Aorta (tissue), 5 donors: ENCODE data around the gene AANAT. TPM values are rescaled to one million over a fixed set of nuclear protein-coding genes. Genes with fewer than 3 reads are reported as not detected.
"Not testable (repeated sequence)": the region's sequence is repeated elsewhere in the genome, so short reads cannot be mapped to it uniquely, and the experiment has no call there.

Source experiments
- ATAC-seq: fragments of 200-7000 bp; cut with Tn5 transposase; one replicate; pipeline ENCODE4 v1.9.1; 2022; ENCODE audit warnings: moderate library complexity; ENCODE audit not compliant: low FRiP score
- DNase-seq, 2 donors: peaks; one replicate each; pipeline ENCODE4 v3.0.0-alpha.2; 2020
- H3K27ac ChIP-seq, 2 donors: one replicate each; pipeline ENCODE4 v1.5.1; 2013; ENCODE audit warnings: low read length in 2 of 2, mild to moderate bottlenecking in 2 of 2, moderate library complexity in 2 of 2, control low read depth in 1 of 2, inconsistent platforms in 1 of 2, low read depth in 1 of 2
- H3K27me3 ChIP-seq, 2 donors: one replicate each; pipeline ENCODE4 v1.6.1; 2013; ENCODE audit warnings: control low read depth in 1 of 2, low read length in 1 of 2, mild to moderate bottlenecking in 1 of 2, moderate library complexity in 1 of 2; ENCODE audit not compliant: insufficient read depth in 2 of 2, control insufficient read depth in 1 of 2
- H3K36me3 ChIP-seq, 2 donors: one replicate each; pipeline ENCODE4 v1.6.1; 2013; ENCODE audit warnings: control low read depth in 1 of 2, low read length in 1 of 2, mild to moderate bottlenecking in 1 of 2; ENCODE audit not compliant: insufficient read depth in 2 of 2, control insufficient read depth in 1 of 2
- H3K4me1 ChIP-seq, 2 donors: one replicate each; pipeline ENCODE4 v1.6.1; 2013; ENCODE audit warnings: low read length in 2 of 2, control low read depth in 1 of 2, mild to moderate bottlenecking in 1 of 2, moderate library complexity in 1 of 2; ENCODE audit not compliant: insufficient read depth in 2 of 2, control insufficient read depth in 1 of 2
- H3K4me3 ChIP-seq, 2 donors: one replicate each; pipeline ENCODE4 v1.5.1; 2013; ENCODE audit warnings: low read length in 2 of 2, control low read depth in 1 of 2, mild to moderate bottlenecking in 1 of 2
- H3K9me3 ChIP-seq: one replicate; pipeline ENCODE4 v1.6.1; 2013; ENCODE audit warnings: mild to moderate bottlenecking, low read length; ENCODE audit not compliant: control insufficient read depth
- WGBS, 2 donors: extraction: QIAGEN DNeasy Blood & Tissue Kit; methylation state at CpG; one replicate each; pipeline ENCODE4 v1.1.7; 2013; 5-methylcytosine and 5-hydroxymethylcytosine counted together
- intact Hi-C, 2 donors: fragments of 100-400 bp; cut with DNase I; formaldehyde crosslinking; loops; one replicate each; pipeline versions ENCODE4 v1.14.2 to v1.15.0; 2022
- polyA plus RNA-seq, 2 donors: library from polyadenylated mRNA; stranded (reverse); fragments of 200-250 nt; gene quantifications; one replicate each; pipeline ENCODE4 v1.2.3, GENCODE V29; 2013
- total RNA-seq, 2 donors: library from RNA; stranded (reverse); fragmentation: NEBNext Ultra II Directional; extraction: Animal tissue kit (Norgen Biotek cat#: 25700); gene quantifications; one replicate each; pipeline ENCODE4 v1.2.1, GENCODE V29; 2021
- donor health status: healthy with polysubstance abuse.
- donor health status: Bipolar disorder and iron deficiency.
- donor health status: DM: no; HTN: no; CAD: no.
- donor health status: DM: no; HTN: no; CAD: no.
- donor health status: DM: yes; HTN: yes; CAD: no.

The AANAT gene
- total and polyA plus RNA-seq, 4 donors: not detected

DNA sequence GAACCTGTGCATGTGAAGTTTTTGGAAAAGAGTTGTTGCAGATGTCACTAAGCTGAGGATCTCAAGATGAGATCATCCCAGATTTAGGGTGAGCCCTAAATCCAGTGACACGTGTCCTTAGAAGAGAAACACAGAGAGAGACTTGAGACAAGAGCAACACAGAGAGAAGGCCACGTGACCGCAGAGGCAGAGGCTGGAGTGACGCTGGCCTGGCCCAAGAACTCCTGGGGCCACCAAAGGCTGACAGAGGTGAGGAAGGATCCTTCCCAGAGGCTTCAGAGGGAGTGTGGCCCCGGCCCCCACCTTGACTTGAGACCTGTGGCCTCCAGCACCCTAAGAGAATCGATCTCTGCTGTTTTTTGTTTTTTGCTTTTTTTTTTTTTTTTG, 45.9 kb downstream of the AANAT start:
- Histone ChIP-seq H3K27ac (no peak overlapping the region), H3K4me1 (no peaks in the 10 kb centered on the region), H3K27me3 (no peaks in the 10 kb centered on the region), H3K9me3 (no peaks in the 10 kb centered on the region), H3K4me3 (no peak overlapping the region), H3K36me3 (no peaks in the 10 kb centered on the region)
- 77 to 78% methylated on average over 6 of the region's 6 CpGs for WGBS, 2 donors
- ATAC-seq: no peak
- no peak for DNase-seq
- intact Hi-C loops: no loop called here

GRCh38 chr17:76514355-76514754, 47.0 kb downstream of the AANAT start:
- ATAC-seq, H3K4me3 ChIP-seq, DNase-seq, H3K9me3 ChIP-seq, H3K27ac ChIP-seq, H3K27me3 ChIP-seq, H3K36me3 ChIP-seq, H3K4me1 ChIP-seq, intact Hi-C loops: not testable (repeated sequence)
- WGBS, 2 donors: 97 to 98% methylated on average over 6 of the region's 6 CpGs

- Histone ChIP-seq H3K27ac (no peak overlapping the region), H3K4me3 (no peak overlapping the region), H3K4me1 (no peaks in the 10 kb centered on the region), H3K27me3 (no peaks in the 10 kb centered on the region), H3K36me3 (no peaks in the 10 kb centered on the region), H3K9me3 (no peaks in the 10 kb centered on the region)
- DNase-seq (peak; percentile 90 to 91), ATAC-seq (peak; percentile 83)
- WGBS, 2 donors: 11 to 14% methylated on average over 22 of the region's 22 CpGs
- intact Hi-C loops: no loop called here
Measured at GRCh38 chr17:76515274-76515949, 48.0 kb downstream of the AANAT start.

DNA sequence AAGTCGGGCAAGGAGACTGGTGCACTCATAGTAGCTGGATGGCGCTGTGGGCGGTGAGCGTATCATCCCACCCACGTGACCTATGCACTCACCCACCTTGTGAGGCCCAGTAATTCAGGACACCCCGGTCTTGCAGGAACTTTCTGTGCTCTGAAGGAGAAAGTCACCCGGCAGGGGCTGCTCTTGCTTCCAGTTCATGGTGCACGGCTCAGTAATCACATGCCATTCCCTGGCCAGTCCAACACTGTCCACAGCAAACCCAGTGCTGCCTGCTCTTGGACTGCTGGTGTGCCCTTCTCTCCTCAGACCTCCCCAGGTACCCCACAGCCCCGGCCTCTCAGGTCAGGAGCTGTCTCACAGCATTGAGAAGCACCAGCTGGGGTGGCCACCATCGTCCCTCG, 50.2 kb downstream of the AANAT start:
- H3K4me1 ChIP-seq: no peaks in the 10 kb centered on the region
- no peak for ATAC-seq
- no peak overlapping the region for H3K27ac ChIP-seq
- no peaks in the 10 kb centered on the region for H3K9me3 ChIP-seq
- H3K27me3 ChIP-seq: no peaks in the 10 kb centered on the region
- DNase-seq: no peak
- WGBS, 2 donors: 89 to 94% methylated on average over 11 of the region's 11 CpGs
- no peak overlapping the region for H3K4me3 ChIP-seq
- intact Hi-C loops: no loop called here
- no peaks in the 10 kb centered on the region for H3K36me3 ChIP-seq

DNA sequence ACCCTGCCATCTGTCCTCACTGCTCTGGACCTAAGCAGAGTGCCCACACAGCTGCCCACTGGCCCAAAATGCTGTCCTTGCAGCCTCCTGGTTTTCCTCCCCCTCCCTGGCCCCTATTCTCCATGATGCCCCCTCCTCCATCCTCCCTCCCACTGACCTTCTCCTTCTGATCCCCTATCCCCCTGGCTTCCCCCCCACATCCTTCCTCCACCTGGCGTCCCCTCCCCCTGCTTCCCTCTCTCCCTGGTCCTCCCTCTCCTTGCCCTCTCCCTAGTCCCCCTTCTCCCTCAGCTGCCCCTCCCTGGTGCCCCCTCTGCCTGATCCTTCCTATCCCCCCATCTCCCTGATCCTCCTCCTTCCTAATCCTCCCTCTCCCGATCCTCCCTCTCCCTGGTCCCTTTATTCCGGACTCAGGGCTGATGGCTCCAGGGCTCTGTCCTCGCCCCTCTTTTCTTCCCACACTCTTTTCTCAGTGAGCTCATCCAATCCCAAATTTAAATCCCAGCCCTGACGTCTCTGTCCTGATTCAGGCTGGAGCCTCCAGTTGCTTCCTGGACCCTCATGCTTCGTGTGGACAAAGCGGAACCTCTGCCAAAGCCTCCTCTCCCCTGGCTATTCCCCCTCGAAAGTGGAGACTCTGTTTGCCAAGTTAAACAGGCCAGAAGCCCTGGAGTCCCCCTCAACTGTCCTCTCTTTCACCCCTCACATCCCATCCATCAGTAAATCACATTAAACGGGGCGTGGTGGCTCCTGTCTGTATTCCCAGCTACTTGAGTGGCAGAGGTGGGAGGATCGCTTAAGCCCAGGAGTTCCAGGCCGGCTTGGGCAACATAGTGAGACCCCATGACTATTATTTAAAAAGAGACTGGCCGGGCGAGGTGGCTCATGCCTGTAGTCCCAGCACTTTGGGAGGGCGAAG, 51.9 kb downstream of the AANAT start:
- 68 to 72% methylated on average over 15 of the region's 15 CpGs for WGBS, 2 donors
- DNase-seq (no peak), ATAC-seq (no peak)
- Histone ChIP-seq H3K9me3 (no peaks in the 10 kb centered on the region), H3K27ac (no peak overlapping the region), H3K36me3 (no peaks in the 10 kb centered on the region), H3K4me1 (no peaks in the 10 kb centered on the region), H3K4me3 (no peak overlapping the region), H3K27me3 (no peaks in the 10 kb centered on the region)
- intact Hi-C loops: no loop called here

Other genes starting within 250 kb of the AANAT start
- gene RNF157, start 227.1 kb upstream of the AANAT start, total RNA-seq: 1 to 10 TPM; 1.7 to 2.0 TPM
- gene RNF157, start 227.1 kb upstream of the AANAT start, polyA plus RNA-seq: 1 to 10 TPM in 1 of 2 donors, under 1 TPM in 1; 0.36 to 3.8 TPM
- 10 to 100 TPM; 25.8 to 30.2 TPM for gene UBALD2, start 202.3 kb upstream of the AANAT start, total RNA-seq
- 10 to 100 TPM; 23.2 to 27.7 TPM for gene UBALD2, start 202.3 kb upstream of the AANAT start, polyA plus RNA-seq
- gene QRICH2, start 159.3 kb upstream of the AANAT start, total RNA-seq: 1 to 10 TPM; 3.4 to 4.2 TPM
- 10 to 100 TPM in 1 of 2 donors, 1 to 10 TPM in 1; 1.4 to 12.8 TPM for gene QRICH2, start 159.3 kb upstream of the AANAT start, polyA plus RNA-seq
- gene PRPSAP1, start 113.7 kb upstream of the AANAT start, total RNA-seq: 10 to 100 TPM; 47.2 to 64.4 TPM
- gene PRPSAP1, start 113.7 kb upstream of the AANAT start, polyA plus RNA-seq: 10 to 100 TPM; 29.7 to 45.2 TPM
- 10 to 100 TPM; 22.2 to 24.5 TPM for gene SPHK1, start 83.0 kb upstream of the AANAT start, total RNA-seq
- gene SPHK1, start 83.0 kb upstream of the AANAT start, polyA plus RNA-seq: 10 to 100 TPM in 1 of 2 donors, 1 to 10 TPM in 1; 8.6 to 13.9 TPM
- gene UBE2O, start 14.5 kb upstream of the AANAT start, total RNA-seq: 10 to 100 TPM; 14.0 to 24.7 TPM
- gene UBE2O, start 14.5 kb upstream of the AANAT start, polyA plus RNA-seq: 10 to 100 TPM in 1 of 2 donors, 1 to 10 TPM in 1; 2.5 to 11.0 TPM
- gene RHBDF2, start 33.8 kb downstream of the AANAT start, total RNA-seq: 10 to 100 TPM; 30.9 to 45.0 TPM
- gene RHBDF2, start 33.8 kb downstream of the AANAT start, polyA plus RNA-seq: 10 to 100 TPM in 1 of 2 donors, 1 to 10 TPM in 1; 2.6 to 11.0 TPM
- gene CYGB, start 70.1 kb downstream of the AANAT start, total RNA-seq: 10 to 100 TPM; 22.4 to 26.6 TPM
- gene CYGB, start 70.1 kb downstream of the AANAT start, polyA plus RNA-seq: 1 to 10 TPM in 1 of 2 donors, under 1 TPM in 1; 0.95 to 2.1 TPM
- 1 to 10 TPM; 1.2 to 8.6 TPM for gene PRCD, start 72.4 kb downstream of the AANAT start, total RNA-seq
- gene PRCD, start 72.4 kb downstream of the AANAT start, polyA plus RNA-seq: not detected
- 1 to 10 TPM; 2.5 to 7.6 TPM for gene ST6GALNAC2, start 118.3 kb downstream of the AANAT start, total RNA-seq
- gene ST6GALNAC2, start 118.3 kb downstream of the AANAT start, polyA plus RNA-seq: 1 to 10 TPM in 1 of 2 donors, not detected in 1; 2.0 TPM
- 1 to 10 TPM; 1.1 to 2.3 TPM for gene ST6GALNAC1, start 176.2 kb downstream of the AANAT start, total RNA-seq
- 1 to 10 TPM; 1.6 to 9.4 TPM for gene ST6GALNAC1, start 176.2 kb downstream of the AANAT start, polyA plus RNA-seq
- 100 to 1,000 TPM; 256 to 262 TPM for gene MXRA7, start 243.4 kb downstream of the AANAT start, total RNA-seq
- 100 to 1,000 TPM; 357 to 465 TPM for gene MXRA7, start 243.4 kb downstream of the AANAT start, polyA plus RNA-seq